ENCODE measurements around the gene C6orf132.

C6orf132 gene

DNA sequence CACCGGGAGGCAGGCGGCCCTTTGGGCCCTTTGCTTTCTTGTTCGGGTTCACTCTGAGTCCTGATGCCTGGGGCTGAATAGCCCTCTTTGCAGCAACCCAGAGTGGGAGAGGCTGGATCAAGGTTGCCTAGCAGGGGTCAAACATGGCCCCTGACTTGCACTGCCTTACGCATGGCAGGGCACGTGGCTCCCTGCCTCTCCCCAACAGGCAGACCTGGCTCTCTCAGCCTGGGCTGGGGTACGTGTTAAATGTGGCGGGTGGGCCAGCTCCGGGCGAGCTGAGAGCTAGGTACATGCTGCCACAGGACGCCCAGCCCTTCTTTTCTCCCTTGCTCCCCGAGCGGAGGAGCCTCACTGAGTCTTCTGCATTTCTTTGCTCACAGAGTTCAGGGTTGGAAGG, 7.3 kb downstream of the C6orf132 start:
- no peak for DNase-seq (ENCODE audit: low spot score)

DNA sequence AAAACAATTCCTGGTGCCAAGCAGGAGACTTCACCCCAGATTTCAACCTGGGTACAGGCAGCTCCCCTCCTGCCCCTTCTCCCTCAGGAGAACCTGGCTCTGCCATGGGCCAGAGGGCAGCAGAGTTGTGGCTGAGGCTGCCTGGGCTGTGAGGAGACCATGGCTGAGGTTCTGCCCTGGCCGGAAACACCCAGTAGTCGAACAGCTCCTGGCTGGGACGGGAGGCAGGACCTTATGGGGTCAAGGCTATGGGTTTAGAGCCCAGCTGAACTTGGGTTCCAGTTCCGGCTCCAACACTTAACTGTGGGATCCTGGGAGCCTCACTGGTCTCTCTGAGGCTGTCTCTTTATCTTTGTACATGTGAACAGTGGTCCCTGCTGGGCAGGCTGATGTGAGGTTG, 8.5 kb downstream of the C6orf132 start:
- no peak for DNase-seq (ENCODE audit: low spot score)

DNA sequence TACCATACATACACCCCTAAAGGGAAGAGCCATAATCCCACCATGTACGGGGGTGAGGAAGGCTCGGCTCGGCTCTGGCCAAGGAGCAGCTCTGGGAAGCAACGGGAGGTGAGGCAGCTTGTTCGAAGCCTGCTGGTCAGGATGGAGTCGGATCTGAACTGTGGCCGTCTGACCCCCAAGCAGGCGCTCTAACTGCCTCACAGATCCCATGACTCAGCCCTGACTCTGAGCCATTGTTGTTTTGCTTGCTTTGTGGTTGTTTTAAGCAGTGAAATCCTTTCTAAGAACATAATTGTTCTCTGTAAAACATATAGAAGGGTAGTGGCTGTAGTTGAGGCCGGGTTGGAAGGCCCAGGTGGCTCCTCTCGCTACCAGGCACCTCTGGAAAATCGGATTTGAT, 10.9 kb downstream of the C6orf132 start:
- peak; percentile 75 for DNase-seq (ENCODE audit: low spot score)

DNA sequence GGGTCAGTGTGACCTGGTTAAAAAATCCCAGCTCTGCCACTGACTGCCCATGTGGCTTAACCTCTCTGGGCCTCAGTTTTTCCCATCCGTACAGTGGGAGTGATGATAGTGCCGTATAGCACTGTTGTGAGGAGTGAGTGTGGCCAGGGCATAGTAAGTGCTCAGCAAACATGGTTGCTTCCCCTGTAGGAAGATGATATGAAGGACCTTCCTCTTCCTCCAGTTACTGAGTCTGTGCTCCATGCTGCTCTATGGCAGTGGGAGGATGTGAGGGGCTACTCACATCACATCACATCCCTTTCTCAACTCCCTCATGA, 13.1 kb downstream of the C6orf132 start:
- no peak for DNase-seq (ENCODE audit: low spot score)

DNA sequence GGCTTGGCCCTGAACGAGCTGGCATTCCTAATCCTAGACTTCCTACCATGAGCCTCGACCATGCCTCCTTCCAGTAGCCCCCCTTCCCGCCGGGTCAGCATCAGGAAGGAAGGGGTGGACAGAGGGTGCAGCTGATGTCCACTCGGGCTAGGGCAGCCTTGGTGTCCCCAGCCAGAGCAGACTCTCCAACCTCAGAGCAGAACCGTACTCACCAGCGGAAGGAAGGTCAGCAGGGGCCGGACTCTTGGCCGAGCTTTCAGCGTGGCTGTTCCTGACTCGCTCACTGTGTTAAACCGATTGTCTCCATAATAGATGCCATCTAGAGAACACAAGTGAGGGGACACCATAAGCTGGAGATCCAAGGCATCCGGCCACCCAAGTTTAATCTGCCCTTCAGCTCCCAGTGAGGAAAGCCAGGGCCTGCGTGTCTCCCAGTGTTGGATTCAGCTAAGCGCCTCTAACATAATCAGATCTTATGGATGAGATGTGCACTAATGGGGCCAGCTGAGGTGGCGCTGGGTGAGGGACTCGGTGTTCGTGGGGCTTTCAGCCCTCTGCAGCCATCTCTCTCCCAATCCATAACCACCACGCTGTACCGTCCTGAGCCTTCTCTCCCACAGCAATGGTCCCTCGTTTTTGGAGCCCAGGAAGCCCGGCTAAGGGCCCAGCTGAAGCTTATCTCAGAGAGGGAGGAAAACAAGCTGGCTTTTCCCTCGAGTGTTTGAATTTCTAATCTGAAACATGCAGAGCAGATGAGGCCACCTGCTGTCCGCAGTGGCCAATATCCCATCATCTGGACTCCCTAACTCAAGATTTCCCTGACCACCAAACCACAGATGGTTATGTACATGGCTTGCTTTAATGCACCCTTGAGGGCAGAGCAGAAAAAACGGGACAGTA, 13.7 kb downstream of the C6orf132 start:
- no peak for DNase-seq (ENCODE audit: low spot score)

DNA sequence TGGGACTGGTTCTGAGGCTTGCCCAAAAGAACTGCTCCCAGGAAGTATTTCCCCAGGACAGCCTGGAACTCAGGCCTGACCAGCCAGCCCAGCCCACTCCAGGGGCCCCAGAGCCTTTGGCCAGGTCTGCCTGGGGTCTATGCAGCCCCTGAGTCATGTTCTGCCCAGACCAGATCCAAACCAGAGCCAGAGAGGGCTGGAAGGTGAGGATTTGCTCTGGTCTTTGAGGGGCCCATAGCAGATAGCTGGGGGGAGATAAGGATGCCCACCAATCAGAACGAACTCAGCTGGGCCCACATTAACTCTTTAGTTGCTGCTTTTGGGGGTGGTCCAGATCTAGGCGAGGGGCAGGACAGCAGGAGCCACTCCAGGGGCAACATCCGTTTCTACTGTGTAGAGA, 16.8 kb downstream of the C6orf132 start:
- DNase-seq (ENCODE audit: low spot score) = no peak

DNA sequence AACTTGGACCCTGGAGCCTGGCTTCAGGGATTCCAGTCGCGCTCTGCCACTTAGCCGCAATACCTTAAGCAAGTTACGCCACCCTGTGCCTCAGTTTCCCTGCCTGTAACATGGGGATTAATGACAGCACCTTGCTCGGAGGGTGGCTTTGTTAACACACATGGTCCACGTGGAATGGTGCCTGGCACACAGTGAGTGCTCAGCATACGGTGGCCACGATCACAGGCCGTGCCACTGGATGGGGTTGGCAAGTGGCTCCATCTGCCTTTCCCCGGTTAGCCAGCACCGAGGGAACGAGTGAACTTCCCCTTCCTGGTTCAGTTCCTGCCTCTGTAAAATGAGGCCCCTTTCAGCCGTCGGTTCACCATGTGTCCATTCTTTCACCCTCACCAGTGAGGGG, 17.2 kb downstream of the C6orf132 start:
- no peak for DNase-seq (ENCODE audit: low spot score)

DNA sequence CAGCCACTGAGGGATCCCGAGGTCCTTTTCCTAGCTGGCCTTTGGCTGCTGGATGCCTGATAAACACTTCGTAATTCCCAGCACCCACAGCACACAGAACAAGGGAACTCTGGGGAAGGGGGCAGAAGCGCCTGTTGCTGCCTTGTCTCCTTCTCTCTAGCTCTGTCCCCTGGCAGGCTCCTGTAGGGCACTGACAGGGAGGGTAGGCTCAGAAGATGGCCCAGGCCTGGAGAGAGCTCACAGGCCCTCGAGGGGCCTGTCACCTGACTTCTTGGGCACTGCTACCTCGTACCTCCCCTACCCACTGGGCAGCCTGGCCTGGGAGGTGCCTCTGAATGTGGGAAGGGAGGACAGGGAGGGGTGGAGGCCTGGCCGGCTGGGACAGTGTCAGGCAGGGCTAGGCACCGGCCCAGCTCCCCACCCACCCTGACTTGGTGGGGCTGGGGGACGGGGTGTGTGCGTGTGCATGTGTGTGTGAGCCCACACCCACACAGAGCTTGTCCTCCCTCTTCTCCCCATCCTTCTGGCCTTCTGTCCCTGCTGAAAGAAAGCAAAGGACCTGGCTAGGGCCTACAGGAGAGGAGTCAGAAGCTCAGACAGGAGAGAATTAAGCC, 18.1 kb downstream of the C6orf132 start:
- no peak for DNase-seq (ENCODE audit: low spot score)

DNA sequence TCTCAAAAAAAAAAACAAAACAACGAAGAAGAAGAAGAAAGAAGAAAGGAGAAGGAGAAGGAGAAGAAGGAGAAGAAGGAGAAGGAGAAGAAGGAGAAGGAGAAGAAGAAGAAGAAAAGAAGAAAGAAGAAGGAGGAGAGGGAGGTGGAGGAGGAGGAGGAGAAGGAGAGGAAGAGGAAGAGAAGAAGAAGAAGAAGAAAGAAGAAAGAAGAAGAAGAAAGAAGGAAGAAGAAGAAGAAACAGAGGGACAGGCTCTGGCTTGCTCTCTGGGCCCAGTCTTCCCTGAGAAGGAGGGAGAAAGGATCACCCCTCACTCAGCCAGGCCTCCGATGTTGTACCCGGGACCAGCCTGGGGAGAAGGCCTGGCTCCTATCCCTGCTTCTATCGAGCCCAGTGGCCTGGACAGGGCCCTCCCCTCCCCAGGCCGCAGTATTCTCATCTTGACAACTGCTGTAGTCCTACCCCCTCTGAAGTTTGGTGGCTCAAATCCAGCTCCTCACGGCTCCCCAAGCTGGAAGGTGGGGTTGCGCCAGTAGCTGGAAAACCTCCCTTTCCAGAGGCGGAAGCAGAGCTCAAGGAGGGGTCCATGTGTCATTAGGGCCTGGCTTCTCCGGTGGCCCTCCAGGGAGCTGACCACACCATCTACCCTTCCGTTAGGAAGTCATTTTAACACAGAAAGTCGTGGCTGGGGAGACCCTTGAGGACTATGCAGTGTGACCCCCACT, 18.9 kb downstream of the C6orf132 start:
- DNase-seq (ENCODE audit: low spot score) = no peak

DNA sequence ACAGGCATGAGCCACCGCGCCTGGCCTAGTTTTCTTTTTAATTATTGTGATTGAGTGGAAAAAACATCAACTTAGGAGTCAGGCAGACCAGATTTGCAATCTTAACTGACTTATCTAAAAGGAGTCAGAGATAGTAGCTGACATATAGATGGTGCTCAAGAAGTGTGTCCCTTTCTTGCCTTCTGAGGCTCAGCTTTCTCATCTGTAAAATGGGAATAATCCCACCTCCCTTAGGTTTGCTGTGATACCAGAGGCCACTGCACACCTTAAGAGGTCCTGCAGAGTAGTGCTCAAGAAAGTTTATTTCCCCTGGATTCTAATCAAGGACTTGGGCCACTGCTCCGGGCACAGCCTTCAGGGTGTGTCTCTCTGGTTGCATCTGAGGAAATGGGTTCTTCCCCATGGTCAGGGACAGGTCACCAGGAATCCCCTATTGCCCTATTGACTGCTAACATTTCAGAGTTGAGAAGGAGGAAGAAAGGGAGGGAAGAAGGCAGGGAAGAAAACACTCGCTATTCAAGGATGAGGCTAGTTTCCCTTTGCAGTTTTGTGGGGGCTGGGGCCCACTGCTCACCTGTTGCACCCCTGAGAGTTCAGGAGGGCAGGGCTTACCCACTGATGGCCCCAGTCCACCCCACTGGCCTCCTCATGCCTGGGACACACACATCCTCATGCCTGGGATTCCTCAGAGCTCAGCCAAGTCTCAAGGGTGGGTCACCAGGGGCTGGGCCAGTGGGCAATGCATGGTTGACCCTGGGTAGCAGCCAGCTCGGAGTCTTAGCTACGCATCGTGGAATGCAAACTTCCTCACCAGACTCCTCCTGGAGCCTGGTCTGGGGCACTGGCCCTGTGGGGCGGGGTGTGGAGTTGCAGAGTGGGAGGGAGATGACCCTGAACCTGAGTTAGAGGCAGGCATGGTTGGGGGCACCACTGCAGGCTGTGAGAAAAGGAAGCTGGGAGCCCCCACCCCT, 21.2 kb downstream of the C6orf132 start:
- no peak for DNase-seq (ENCODE audit: low spot score)

DNA sequence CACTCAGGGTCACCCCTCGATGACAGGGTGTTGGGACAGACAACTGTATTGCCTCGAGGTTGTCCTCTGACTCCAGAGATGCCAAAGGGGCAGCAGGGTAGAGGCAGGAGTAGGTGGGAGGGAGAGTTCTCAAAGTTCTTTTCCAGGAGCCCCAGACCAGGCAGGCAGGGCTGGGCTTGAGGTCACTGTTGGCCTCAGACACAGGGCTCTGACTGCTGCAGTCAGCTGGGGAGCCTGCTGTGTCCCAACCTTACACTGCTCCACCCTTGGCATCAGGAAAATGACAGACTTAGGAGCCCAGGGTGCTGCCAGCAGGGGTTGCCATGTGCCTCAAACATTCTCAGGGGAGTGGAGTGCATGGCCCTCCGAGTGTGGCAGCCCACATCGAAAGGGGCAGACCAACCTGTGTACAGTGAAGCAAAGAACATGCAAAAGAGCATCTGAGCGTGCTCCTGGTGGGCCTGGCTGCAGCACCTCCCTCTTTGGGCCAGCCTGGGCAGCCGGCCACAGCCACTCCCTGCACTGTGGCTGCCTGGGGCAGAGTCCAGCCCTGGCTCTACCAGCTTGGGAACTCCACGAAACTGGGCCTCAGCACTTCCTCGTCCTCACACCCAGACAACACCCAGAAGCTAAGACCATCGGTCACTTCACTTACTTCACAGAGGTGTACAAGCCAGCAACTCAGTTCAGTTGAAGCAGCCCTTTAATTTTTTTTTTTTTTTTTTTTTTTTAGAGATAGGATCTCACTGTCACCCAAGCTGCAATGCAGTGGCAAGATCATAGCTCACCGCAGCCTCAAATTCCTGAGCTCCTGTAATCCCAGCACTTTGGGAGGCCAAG, 24.0 kb downstream of the C6orf132 start:
- no peak for DNase-seq (ENCODE audit: low spot score)

DNA sequence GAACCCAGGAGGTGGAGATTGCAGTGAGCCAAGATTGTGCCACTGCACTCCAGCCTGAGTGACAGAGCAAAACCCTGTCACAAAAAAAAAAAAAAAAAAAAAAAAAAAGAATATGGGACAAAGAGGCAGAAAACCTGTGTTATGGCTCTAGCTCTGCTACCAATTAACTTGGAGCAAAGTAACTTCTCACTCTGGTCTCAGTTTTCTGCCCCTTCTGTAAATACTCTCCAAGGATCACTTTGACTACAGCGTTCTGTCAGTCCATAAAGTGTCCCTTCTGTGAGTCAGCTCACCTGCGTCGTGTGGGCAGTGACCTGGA, 24.6 kb downstream of the C6orf132 start:
- no peak for DNase-seq (ENCODE audit: low spot score)

DNA sequence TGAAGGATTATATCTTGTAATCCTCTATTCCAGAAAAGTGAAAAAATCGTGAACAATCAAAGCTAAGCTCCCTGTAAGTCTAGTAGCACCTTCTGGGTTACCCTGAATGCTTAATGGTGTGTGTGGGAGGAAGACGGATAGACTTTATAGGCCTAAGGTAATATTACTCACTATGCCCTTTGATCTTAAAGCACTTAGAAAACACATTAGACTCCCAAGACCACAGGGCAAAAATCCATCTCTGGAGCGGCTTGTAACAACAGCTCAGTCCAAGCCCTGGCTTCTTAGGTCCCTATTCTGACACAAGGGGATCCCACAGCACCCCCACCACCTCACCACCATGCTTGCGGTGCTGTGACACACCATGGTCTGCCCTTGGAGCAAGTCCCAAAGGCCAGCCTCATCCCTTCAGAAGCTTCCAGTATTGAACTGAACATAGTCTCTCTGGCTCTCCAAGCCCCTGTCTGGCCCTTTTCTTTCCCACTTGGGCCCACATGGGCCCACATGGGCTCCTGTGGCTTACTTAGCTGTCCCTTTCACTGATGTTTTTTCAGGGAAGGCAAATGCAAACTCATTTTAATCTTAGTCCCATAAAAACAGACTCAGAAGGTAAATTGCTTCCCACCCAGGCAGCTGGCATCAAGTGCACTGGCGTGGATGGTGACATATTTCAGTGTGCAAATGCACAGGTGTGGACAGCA, 28.3 kb downstream of the C6orf132 start:
- DNase-seq (ENCODE audit: low spot score) = peak; percentile 46

DNA sequence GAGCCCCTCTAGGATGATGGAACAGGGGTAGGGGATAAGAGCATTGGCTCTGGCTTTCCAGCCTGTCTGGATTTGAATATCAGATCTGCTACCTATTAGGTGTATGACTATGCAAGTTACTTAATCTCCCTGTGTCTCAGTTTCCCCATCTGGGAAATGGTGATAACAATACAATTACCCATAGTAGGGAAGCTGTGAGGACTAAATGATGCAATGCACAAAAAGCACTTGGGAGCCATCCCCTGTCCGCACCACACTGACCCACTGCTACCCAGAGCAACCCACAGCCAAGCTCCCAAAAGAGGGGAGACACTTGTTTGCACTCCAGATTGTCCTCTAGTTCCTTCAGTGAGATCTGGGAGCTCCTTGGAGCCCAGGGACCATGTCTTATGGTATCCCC, 30.1 kb downstream of the C6orf132 start:
- no peak for DNase-seq (ENCODE audit: low spot score)

DNA sequence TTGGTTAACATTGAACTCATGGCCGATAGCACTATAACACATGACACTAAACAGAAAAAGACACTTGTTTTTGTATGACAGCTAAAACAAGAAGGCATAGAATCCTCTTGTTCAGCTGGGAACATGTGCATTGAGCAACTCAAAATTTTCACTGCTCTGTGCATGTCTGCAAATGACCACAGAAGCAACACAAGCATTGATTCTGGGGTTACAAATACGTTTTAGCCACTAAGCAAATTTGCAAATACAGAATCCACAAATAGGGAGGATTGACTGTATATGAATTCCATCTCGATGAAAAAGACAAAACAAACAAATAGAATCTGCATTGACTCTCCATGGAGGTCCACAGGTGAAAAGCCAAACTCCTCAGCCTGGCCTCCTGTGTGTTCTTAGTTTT, 31.7 kb downstream of the C6orf132 start:
- DNase-seq (ENCODE audit: low spot score) = no peak

DNA sequence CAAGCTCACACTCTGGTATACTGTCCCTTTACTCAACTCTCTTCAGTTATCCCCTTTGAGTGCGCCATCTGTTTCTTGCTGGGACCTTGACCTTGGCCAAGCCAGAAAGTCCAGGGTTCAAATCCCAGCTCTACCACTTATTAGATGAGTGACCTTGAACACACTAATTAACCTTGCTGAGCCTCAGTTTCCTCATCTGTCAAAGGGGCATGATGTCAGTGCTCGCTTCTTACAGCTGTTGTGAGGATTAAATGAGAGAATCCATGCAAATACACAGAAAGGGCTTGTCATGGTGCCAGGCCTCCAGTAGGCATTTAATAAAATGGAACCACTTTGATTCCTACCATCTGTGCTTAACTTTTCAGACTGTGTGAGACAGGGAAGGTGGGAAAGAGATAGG, 34.3 kb downstream of the C6orf132 start:
- no peak for DNase-seq (ENCODE audit: low spot score)

DNA sequence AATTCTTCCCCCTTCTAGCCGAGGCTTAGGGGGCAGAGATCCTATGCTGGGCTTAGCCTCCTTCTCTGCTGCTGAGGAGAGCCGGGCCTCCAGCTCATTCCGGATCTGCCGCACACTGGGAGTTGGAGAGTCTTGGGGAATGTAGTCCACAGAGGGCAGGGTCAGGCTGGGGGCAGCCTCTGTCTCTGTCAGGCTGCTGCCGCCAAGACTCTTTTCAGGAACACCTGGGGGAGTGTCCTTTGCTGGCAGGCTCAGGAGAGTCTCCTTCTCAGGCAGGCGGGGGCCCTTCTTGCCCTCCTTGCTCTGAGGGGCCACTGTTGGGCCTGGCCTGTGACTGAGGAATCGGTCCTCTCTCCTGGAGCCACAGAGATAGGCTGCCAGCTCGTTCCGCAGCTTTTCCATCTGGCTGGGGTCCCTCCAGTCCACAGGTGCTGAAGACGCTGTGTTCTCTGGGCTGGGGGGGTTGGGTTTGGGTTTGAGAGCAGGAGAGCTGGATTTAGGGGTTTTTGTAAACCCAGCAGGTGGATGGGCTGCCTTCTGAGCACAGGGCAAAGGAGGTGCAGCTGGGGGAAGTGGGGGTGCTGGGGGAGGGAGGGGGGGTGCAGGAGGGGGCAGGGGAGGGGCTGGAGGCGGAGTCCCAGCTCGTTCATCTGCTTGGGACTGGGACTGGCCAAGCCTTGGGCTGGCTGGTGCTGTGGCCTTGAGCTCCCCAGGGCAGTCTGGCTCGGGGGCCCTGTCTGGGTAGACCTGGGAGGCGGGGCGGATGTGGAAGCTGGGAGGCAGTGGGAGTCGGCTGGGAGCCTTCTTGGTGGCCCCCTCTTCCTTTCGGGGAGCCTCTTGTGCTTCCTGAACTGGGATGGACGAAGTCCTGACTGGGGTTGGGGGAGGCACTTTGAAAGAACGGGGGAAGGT, 36.1 kb downstream of the C6orf132 start:
- no peak for DNase-seq (ENCODE audit: low spot score)

DNA sequence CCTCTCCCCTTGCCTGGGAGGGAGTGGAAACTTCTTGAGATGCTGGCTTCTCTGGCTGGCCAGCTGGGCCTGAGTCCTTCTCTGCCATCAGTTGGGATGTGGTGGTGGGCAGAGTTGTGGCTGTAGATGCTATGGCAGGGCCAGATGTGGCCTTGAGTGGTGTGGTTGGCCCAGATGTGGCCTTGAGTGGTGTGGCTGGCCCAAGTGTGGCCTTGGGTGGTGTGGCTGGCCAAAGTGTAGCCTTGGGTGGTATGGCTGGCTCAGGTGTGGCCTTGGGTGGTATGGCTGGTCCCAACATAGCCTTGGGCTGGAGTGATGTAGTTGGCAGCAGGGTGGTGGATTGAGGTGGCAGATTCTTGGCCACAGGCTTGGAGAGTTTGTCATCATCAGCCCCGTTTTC, 36.7 kb downstream of the C6orf132 start:
- DNase-seq (ENCODE audit: low spot score) = no peak

DNA sequence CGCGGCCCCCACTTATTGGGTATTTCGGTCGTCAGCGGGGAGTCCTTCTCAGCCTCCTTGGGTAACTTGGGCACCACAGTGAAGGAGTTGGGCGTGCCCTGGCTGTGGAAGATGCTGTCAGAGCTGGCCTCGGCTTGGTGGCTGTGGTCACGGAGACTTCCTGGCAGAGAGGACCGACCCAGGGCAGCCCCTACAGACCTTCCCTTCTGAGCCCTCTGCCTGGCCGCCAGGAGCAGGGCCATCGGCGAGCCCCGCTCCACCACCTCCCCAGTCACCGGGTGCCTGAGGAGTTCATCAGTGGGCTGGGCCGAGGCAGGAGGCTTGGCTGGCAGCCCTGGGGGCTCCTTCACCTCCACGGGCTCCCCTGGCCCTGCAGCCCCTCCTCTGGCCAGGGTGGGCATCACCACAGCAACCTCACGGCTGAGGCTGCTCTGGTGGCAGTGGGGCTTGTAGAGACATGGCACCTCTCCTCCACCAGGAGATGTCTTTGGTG, 37.2 kb downstream of the C6orf132 start:
- no peak for DNase-seq (ENCODE audit: low spot score)

DNA sequence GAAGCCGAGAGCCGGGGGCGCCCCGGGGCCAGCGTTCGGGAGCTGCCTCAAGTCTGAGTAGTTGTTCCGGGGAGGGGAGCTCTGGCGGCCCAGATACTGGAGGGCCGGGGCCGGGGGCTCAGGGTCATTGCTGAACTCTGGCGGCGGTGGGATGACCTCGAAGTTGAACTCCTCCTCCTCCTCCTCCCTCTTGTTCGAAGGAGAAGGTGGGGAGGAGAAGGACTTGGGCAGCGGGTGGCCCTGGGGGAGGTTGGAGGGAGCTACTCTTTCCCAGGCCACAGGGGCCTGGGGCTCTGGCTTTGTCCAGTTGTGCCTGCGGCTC, 37.7 kb downstream of the C6orf132 start:
- no peak for DNase-seq (ENCODE audit: low spot score)
